Activated naive CD8-positive, alpha-beta T cell treated with anti-CD3 and anti-CD28 coated beads for 36 hours (primary cell): Measurements from ENCODE around the gene DDOST. TPM values are rescaled to one million over a fixed set of nuclear protein-coding genes. Genes with fewer than 3 reads are reported as not detected.
A peak's percentile ranks its signal among the peaks of the same experiment; 100 is the strongest.

Experiments used
- DNase-seq: peaks from one replicate; pipeline ENCODE4 v3.0.0; 2021
- H3K27ac Mint-ChIP-seq: one replicate; pipeline ENCODE4 v1.8.0; 2022; ENCODE audit warnings: mild to moderate bottlenecking, moderate library complexity, mixed read lengths
- H3K27me3 Mint-ChIP-seq: one replicate; pipeline ENCODE4 v1.8.0; 2022; ENCODE audit warnings: mild to moderate bottlenecking, mixed read lengths
- H3K36me3 Mint-ChIP-seq: one replicate; pipeline ENCODE4 v1.8.0; 2021; ENCODE audit warnings: mild to moderate bottlenecking, mixed read lengths
- H3K4me1 Mint-ChIP-seq: one replicate; pipeline ENCODE4 v1.8.0; 2021; ENCODE audit warnings: mixed read lengths
- H3K4me3 Mint-ChIP-seq: one replicate; pipeline ENCODE4 v1.8.0; 2022; ENCODE audit warnings: mild to moderate bottlenecking, moderate library complexity, mixed read lengths
- H3K9me3 Mint-ChIP-seq: one replicate; pipeline ENCODE4 v1.8.0; 2022; ENCODE audit warnings: mixed read lengths
- total RNA-seq, 2 experiments: library from RNA; stranded (reverse); gene quantifications; one replicate each; pipeline ENCODE4 v1.2.3, GENCODE V29; 2021

The DDOST gene
- total RNA-seq, 2 experiments from 2014 or later: 156 to 164 TPM

DNA sequence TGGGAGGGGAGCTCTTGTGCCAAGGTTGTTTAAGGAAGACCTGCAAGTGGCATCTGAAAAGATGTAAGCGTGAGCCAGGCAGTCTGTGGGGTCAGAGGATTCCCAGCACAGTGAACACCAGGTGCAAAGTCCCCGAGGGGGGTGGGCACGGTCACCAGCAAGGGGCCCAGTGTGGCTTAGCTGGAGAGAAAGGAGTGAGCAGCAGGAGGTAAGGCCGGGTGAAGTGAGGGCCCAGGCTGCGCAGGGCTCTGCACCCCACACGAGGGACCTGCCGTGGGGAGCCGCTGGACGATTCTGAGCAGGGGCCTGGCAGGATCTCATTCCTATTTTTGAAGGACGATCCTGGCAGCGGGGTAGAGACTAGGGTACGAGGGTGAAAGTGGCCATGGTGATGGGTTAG, 4.1 kb downstream of the DDOST start:
- no peak for DNase-seq
- H3K27me3 Mint-ChIP-seq: no peaks in the 10 kb centered on the region
- H3K4me1 Mint-ChIP-seq: peaks cover 32% of the 10 kb centered on the region
- H3K36me3 Mint-ChIP-seq: peaks cover 34% of the 10 kb centered on the region
- H3K27ac Mint-ChIP-seq: peak overlapping the region; percentile 65
- H3K4me3 Mint-ChIP-seq: no peak overlapping the region
- no peaks in the 10 kb centered on the region for H3K9me3 Mint-ChIP-seq

DNA sequence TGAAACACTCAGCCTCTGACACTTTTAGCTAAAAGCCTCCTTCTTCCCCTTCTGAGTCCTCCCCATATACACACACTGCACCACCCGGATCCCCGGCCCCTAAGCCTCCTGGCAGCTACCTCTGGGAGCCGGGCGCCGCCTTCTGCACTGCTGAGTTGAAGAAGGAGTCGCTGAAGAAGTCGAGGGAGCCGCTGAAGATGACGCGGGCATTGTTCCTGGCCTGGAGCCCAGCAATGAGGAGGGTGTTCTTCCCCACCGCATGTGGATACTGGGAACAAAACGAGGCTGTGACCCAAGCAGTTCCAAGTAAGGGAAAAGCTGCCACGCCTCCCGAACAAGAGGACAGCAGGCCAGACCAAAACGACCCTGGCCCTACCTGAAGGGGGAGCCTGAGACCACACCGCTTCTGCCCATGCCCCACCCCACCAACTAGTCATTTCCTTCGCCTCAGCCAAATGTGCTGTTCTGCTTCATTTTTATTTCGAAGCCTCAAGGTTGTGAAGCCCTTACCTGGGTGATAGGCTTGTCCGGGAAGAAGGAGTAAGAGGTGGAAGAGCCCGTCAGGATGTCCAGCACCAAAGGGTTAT, 7.0 kb downstream of the DDOST start:
- H3K4me3 Mint-ChIP-seq: no peak overlapping the region
- H3K36me3 Mint-ChIP-seq: peaks cover 22% of the 10 kb centered on the region

DNA sequence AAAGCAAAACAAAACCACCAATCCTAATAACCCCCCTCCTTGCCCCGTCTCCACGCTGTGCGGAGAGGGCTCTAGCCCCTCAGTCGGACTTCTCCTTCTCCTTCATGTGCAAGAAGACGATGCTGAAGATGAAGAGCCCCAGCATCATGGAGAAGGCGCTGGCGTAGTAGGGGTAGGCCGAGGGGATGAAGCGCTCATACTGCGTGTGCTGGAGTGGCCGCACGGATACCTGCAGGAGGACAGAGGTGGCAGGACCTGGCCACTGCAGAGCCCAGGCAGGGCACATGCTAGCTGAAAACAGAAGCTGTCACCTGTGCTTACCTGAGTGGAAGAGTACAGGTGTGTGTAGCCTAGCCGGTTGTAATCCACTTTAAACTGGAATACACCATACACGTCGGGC, 8.9 kb downstream of the DDOST start:
- H3K9me3 Mint-ChIP-seq: no peaks in the 10 kb centered on the region
- no peak for DNase-seq
- H3K27ac Mint-ChIP-seq: no peak overlapping the region
- H3K36me3 Mint-ChIP-seq: peaks cover 20% of the 10 kb centered on the region
- peaks cover 10% of the 10 kb centered on the region for H3K4me1 Mint-ChIP-seq
- H3K27me3 Mint-ChIP-seq: no peaks in the 10 kb centered on the region
- no peak overlapping the region for H3K4me3 Mint-ChIP-seq

More for the DNA sequence above, 7.0 kb downstream of the DDOST start:
- DNase-seq: no peak
- Mint-ChIP-seq H3K4me1 (peaks cover 21% of the 10 kb centered on the region), H3K9me3 (no peaks in the 10 kb centered on the region), H3K27ac (no peak overlapping the region), H3K27me3 (no peaks in the 10 kb centered on the region)

DNA sequence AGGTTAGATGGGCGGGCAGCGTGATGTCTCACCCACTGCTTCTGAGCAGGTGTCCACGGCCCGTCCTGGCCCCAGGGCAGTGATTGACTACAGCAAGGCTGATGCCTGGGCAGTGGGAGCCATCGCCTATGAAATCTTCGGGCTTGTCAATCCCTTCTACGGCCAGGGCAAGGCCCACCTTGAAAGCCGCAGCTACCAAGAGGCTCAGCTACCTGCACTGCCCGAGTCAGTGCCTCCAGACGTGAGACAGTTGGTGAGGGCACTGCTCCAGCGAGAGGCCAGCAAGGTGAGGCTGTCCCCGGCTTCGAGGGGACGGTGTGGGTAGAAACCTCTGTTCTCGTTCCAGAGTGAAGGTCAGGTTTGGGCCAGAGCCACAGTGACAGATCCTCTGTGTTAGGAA, 12.2 kb downstream of the DDOST start:
- H3K27ac Mint-ChIP-seq: peak overlapping the region; percentile 17
- no peak for DNase-seq
- H3K27me3 Mint-ChIP-seq: no peaks in the 10 kb centered on the region
- peaks cover 13% of the 10 kb centered on the region for H3K36me3 Mint-ChIP-seq
- no peak overlapping the region for H3K4me3 Mint-ChIP-seq
- no peaks in the 10 kb centered on the region for H3K9me3 Mint-ChIP-seq
- H3K4me1 Mint-ChIP-seq: no peaks in the 10 kb centered on the region

DNA sequence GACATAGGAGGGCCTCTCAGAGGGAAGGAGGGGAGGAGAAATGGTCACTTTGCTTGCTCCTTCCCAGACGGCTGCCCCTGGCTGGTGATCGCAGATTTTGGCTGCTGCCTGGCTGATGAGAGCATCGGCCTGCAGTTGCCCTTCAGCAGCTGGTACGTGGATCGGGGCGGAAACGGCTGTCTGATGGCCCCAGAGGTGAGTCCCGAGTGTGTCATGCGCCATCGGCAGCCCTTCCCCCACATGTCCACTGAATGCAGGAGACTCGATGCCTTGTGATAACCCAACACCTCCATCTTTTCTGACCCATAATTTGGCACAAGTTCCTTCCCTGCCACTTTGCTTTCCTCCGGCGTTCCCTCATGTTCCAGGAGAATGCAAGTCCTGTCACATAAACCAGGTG, 12.7 kb downstream of the DDOST start:
- no peak for DNase-seq
- H3K27ac Mint-ChIP-seq: peak overlapping the region; percentile 47
- H3K36me3 Mint-ChIP-seq: peaks cover 13% of the 10 kb centered on the region
- no peak overlapping the region for H3K4me3 Mint-ChIP-seq
- H3K4me1 Mint-ChIP-seq: no peaks in the 10 kb centered on the region
- no peaks in the 10 kb centered on the region for H3K27me3 Mint-ChIP-seq
- H3K9me3 Mint-ChIP-seq: no peaks in the 10 kb centered on the region

DNA sequence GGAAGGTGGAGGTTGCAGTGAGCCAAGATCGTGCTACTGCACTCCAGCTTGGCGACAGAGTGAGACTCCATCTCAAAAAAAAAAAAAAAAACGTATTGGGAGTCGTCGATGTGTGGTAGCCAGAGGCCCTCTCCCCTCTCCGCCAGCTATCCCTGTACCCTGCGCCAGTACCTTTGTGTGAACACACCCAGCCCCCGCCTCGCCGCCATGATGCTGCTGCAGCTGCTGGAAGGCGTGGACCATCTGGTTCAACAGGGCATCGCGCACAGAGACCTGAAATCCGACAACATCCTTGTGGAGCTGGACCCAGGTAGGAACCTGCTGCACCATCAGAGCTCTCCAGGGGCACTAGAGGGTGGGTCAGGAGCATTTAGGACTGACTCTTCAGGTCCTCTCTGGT, 15.8 kb downstream of the DDOST start:
- Mint-ChIP-seq H3K9me3 (no peaks in the 10 kb centered on the region), H3K27me3 (no peaks in the 10 kb centered on the region), H3K4me3 (no peak overlapping the region), H3K4me1 (peaks cover under 1% of the 10 kb centered on the region), H3K27ac (no peak overlapping the region), H3K36me3 (peaks cover 6% of the 10 kb centered on the region)
- no peak for DNase-seq

DNA sequence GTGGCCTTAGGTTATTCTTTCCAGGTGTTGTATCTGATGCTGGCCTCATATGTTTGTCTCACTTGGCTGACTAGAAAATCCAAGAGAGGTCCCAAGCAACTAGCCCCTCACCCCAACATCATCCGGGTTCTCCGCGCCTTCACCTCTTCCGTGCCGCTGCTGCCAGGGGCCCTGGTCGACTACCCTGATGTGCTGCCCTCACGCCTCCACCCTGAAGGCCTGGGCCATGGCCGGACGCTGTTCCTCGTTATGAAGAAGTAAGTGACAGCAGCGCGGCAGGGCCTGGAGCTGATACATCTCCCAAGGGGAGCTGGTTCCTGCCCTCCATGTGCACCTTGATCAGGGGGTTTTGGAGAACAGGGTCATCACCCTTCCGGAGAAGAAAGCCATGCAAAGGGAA, 16.8 kb downstream of the DDOST start:
- H3K4me3 Mint-ChIP-seq: no peak overlapping the region
- no peaks in the 10 kb centered on the region for H3K27me3 Mint-ChIP-seq
- H3K36me3 Mint-ChIP-seq: peaks cover 3% of the 10 kb centered on the region
- H3K9me3 Mint-ChIP-seq: no peaks in the 10 kb centered on the region
- DNase-seq: no peak
- no peak overlapping the region for H3K27ac Mint-ChIP-seq
- peaks cover 3% of the 10 kb centered on the region for H3K4me1 Mint-ChIP-seq

DNA sequence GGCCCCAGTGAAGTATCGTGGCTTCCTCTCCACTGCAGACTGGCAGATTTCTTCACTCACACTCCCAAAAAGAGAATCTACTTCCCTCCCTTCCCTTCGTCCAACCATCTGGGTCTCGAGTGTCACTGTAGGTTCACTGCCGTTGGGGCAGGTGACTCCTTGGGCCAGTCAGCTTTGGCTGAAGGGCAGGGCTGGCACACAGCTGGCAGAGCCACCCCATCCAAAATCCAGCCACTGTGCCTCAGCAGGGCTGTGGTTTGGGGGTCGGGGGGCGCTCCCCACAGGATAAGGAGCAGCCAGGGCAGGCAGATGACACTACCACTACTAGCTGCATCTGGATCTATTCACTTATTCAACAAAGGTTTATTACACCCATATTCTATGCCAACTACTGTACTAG, 18.1 kb downstream of the DDOST start:
- H3K9me3 Mint-ChIP-seq: no peaks in the 10 kb centered on the region
- H3K4me1 Mint-ChIP-seq: peaks cover 3% of the 10 kb centered on the region
- no peak overlapping the region for H3K27ac Mint-ChIP-seq
- no peaks in the 10 kb centered on the region for H3K36me3 Mint-ChIP-seq
- H3K27me3 Mint-ChIP-seq: no peaks in the 10 kb centered on the region
- DNase-seq: no peak
- H3K4me3 Mint-ChIP-seq: no peak overlapping the region

DNA sequence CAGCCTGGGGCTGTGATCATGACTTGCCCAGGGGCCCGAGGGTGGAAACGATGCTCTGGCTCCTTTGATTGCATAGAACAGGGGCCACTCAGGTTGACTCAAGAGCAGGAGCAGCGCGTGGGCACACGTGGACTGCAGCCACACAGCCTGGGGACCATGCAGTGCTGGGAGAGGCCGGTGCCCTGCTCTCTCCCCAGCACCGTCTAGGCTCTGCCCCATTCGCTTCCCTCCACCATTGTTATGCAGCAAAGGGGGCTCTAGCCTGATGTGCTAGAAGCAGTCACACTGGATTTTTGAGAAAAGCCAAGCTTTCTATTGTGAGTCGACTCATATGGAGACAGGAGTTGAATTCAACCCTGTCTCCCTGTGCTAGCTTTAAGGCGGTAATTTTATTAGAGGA, 19.2 kb downstream of the DDOST start:
- H3K4me1 Mint-ChIP-seq: peaks cover 3% of the 10 kb centered on the region
- H3K27ac Mint-ChIP-seq: no peak overlapping the region
- no peaks in the 10 kb centered on the region for H3K36me3 Mint-ChIP-seq
- DNase-seq: no peak
- no peak overlapping the region for H3K4me3 Mint-ChIP-seq
- H3K27me3 Mint-ChIP-seq: no peaks in the 10 kb centered on the region
- H3K9me3 Mint-ChIP-seq: no peaks in the 10 kb centered on the region

DNA sequence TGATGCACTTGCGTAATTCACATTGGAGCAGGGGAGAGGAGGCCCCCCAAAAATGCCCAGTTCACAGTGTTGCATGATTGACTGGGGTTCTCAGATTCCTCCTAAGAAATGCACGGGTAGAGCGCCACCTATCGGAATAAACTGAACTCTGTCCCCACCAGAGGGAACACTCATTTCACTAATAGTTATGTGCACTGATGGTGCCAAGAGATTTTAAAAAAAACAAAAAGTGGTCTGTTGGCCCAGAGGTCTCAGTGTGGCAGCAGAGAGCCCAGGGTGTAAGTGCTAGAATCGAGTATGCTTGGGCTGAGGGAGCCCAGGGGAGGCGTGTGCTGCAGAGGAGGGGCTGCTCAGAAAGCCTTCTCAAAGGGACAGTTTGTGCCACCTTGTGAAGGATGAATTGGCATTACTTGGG, 21.0 kb downstream of the DDOST start:
- Mint-ChIP-seq H3K4me3 (no peak overlapping the region), H3K9me3 (no peaks in the 10 kb centered on the region), H3K27ac (no peak overlapping the region), H3K27me3 (no peaks in the 10 kb centered on the region), H3K4me1 (peaks cover 3% of the 10 kb centered on the region), H3K36me3 (no peaks in the 10 kb centered on the region)
- DNase-seq: peak; percentile 38

DNA sequence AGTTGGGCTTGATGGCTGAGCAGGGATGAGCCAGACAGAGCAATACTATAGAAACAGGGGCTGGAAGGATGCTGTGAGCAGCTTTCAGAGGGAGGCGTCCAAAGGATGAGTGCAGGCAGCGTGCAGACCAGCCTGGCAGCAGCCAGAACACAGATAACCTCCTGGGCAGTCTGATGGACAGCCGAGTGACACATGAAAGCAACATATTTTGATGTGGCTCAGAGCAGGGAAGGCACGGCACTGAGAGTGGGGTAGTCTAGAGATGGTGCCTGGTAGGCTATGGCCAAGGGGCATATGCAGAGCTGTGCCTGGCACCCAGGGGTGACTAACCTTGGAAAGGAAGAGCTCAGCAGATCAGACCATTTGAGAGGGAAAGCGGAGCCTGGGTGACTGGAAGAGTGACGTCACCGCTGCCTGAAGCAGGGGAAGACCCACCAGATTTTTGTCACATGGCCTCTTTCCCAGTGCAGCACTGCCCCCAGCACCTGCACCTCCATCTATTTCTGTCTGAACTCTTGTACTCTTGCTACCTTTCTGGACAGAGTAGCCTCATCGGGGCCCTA, 24.3 kb downstream of the DDOST start:
- H3K4me3 Mint-ChIP-seq: no peak overlapping the region
- H3K36me3 Mint-ChIP-seq: no peaks in the 10 kb centered on the region
- no peaks in the 10 kb centered on the region for H3K27me3 Mint-ChIP-seq
- no peak overlapping the region for H3K27ac Mint-ChIP-seq
- H3K4me1 Mint-ChIP-seq: peaks cover 15% of the 10 kb centered on the region
- no peaks in the 10 kb centered on the region for H3K9me3 Mint-ChIP-seq
- no peak for DNase-seq

DNA sequence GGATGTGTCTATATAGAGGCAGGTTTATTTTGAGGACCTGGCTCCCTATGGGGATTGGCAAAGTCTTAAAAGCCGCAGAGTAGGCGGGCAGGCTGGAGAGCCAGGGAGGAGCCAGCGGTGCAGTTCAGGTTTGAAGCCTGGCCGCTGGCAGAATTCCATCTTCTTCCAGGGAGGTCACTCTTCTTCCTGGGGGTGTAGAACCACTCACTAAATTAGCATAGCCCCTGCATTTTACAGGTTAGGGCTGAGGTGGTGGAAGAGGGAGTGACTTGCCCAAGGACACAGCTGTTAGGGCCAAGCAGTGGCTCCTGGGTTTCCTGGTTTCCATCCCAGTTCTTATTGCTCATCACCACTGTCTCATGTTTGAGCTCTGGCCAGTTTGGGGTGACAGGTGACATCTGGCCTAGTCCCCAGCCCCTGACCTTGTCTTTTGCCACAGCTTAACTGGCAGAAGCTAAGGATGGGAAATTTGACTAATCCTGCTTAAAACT, 26.5 kb downstream of the DDOST start:
- Mint-ChIP-seq H3K36me3 (no peaks in the 10 kb centered on the region), H3K4me3 (peak overlapping the region; percentile 81), H3K9me3 (no peaks in the 10 kb centered on the region), H3K27me3 (no peaks in the 10 kb centered on the region), H3K27ac (no peak overlapping the region), H3K4me1 (peaks cover 12% of the 10 kb centered on the region)
- DNase-seq: peak; percentile 26

DNA sequence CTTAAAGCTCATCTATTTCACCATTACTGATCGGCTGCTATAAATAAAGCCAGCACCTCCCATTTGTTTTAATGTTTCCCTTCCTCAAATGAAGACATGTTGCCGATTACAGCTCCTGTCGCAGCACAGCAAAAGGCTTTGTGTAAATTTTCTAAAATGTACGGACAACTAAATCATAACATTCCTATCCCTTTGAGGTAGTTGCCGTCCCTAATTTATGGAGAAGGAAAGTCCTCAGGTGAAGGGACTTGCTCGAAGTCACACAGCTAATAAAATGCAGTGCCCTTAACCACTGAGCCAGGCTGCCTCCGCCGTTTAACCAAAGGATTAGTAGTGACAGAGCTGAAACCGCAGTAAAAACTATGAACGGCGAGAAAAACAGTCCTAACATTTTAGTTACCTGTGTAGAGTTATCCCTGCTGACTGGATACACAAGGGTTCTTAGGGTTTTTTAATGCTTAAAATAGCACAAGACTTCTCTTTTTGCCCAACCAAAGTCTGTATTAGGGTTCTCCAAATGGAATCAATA, 27.0 kb downstream of the DDOST start:
- Mint-ChIP-seq H3K36me3 (no peaks in the 10 kb centered on the region), H3K9me3 (no peaks in the 10 kb centered on the region), H3K27me3 (no peaks in the 10 kb centered on the region), H3K4me3 (peak overlapping the region; percentile 81), H3K4me1 (peaks cover 12% of the 10 kb centered on the region), H3K27ac (peak overlapping the region; percentile 42)
- peak; percentile 16 for DNase-seq

DNA sequence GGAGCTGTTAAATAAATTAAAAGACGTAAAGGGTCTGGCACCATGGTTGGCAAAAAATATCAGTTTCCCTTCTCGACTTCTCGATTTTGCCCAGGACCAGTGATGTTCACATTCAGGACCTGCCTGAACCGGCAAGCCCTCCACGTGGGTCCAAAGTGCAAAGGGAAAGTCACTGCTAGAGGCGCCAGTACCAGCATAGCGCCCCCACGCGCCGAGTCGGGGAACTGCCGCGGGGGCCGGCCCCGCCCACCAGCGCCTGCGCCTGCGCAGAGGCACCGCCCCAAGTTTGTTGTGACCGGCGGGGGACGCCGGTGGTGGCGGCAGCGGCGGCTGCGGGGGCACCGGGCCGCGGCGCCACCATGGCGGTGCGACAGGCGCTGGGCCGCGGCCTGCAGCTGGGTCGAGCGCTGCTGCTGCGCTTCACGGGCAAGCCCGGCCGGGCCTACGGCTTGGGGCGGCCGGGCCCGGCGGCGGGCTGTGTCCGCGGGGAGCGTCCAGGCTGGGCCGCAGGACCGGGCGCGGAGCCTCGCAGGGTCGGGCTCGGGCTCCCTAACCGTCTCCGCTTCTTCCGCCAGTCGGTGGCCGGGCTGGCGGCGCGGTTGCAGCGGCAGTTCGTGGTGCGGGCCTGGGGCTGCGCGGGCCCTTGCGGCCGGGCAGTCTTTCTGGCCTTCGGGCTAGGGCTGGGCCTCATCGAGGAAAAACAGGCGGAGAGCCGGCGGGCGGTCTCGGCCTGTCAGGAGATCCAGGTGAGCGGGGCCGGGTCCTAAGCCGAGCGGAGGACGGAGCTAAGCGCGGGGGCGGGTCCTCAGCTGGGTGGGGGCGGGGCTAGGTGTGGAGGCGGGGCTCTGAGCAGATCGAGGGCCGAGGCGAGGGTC, 27.7 kb downstream of the DDOST start, which contains the start of gene PINK1:
TSS of gene PINK1 (plus strand) at position 269 of the 875 bp plus-strand sequence. CDS start at position 360, 91 bp downstream.
- peak; percentile 89 for DNase-seq
- Mint-ChIP-seq H3K9me3 (peaks cover 1% of the 10 kb centered on the region), H3K27ac (peak within 1 kb of the TSS; percentile 42), H3K4me1 (peaks cover 12% of the 10 kb centered on the region), H3K36me3 (no peaks in the 10 kb centered on the region), H3K4me3 (peak within 1 kb of the TSS; percentile 81), H3K27me3 (no peaks in the 10 kb centered on the region)

DNA sequence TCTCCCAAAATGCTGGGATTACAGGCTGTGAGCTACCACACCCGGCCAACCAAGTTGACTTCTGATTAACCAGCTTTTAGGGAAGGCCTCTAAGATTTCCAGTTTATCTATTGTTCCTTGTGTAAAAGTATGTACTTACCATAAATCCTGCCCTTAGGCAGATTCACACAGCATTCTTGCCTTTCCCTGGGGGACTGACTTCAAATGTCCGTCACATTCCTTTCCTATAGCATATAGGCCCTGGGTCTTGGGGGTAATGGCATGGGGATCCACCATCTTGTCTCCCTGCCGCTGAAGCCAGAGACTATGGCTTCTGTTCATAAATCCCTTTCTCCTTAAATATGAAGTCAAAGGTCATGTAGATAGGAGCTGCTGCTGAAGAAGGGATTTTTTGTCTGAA, 28.8 kb downstream of the DDOST start:
- Mint-ChIP-seq H3K27ac (no peak overlapping the region), H3K27me3 (no peaks in the 10 kb centered on the region), H3K4me1 (peaks cover 12% of the 10 kb centered on the region), H3K36me3 (no peaks in the 10 kb centered on the region), H3K4me3 (peak overlapping the region; percentile 25), H3K9me3 (peaks cover 6% of the 10 kb centered on the region)
- no peak for DNase-seq
